Astrocyte of the hippocampus (primary cell): ENCODE measurements around the gene LDLRAP1.

Source experiments
- DNase-seq: peaks from one replicate; pipeline ENCODE4 v3.0.0; 2011; ENCODE audit warnings: low read depth, low spot score

LDLRAP1 gene

GRCh38 chr1:25543005-25543424 is 391 bp upstream of the LDLRAP1 start:
- DNase-seq: no peak

GRCh38 chr1:25544243-25544764 is 898 bp downstream of the LDLRAP1 start:
- no peak for DNase-seq

DNA sequence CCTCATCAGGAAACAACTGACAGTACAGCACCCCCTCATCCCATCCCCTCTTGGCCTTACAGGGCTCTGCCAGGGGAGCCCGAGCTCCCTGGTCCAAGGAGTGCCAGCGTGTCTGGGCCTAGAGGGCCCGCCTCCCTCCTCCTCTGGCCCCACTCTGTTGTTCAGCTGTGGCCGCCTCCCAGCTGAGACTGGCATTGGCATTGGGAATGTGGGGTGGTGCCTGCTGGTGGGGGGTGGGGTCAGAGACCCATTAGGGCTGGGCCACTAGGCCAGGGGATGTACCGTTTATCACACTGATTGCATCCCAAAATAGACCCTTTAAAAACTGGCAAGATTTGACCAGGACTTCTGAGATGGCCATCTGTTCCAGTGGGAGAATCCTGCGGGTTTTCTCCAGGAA is 1.4 kb downstream of the LDLRAP1 start:
- peak; percentile 49 for DNase-seq

GRCh38 chr1:25545767-25546166 is 2.4 kb downstream of the LDLRAP1 start:
- DNase-seq: no peak

GRCh38 chr1:25546193-25546592 is 2.8 kb downstream of the LDLRAP1 start:
- no peak for DNase-seq

DNA sequence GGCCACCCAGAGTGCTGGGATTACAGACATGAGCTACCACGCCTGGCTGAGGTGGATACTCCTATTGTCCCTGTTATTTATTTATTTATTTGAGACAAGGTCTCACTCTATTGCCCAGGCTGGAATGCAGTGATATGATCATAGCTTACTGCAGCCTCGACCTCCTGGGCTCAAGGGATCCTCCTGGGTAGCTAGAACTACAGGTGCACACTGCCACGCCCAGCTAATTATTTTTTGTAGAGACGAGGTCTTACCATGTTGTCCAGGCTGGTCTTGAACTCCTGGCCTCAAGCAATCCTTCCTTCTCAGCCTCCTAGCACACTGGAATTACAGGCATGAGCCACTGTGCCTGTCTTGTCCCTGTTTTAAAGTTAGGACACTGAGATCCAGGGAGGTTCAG is 5.2 kb downstream of the LDLRAP1 start:
- DNase-seq: no peak

GRCh38 chr1:25549273-25550154 is 6.1 kb downstream of the LDLRAP1 start:
- DNase-seq: peak; percentile 48

DNA sequence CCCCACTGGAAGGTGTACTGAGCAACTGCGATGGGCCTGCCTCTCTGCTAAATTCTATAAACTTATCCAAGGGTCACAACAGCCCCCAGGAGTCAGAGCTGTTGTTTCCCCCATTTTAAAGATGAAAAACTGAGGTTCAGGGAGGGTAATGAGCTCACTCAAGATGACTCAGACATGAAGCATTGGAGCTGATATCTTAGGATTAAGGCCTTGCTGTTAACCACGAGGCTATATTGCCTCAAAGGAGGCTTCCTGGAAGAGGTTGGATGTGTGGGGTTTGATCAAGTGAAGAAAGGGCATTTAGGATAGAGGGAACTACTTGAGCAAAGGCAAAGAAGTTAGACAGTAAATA is 6.7 kb downstream of the LDLRAP1 start:
- DNase-seq: no peak

DNA sequence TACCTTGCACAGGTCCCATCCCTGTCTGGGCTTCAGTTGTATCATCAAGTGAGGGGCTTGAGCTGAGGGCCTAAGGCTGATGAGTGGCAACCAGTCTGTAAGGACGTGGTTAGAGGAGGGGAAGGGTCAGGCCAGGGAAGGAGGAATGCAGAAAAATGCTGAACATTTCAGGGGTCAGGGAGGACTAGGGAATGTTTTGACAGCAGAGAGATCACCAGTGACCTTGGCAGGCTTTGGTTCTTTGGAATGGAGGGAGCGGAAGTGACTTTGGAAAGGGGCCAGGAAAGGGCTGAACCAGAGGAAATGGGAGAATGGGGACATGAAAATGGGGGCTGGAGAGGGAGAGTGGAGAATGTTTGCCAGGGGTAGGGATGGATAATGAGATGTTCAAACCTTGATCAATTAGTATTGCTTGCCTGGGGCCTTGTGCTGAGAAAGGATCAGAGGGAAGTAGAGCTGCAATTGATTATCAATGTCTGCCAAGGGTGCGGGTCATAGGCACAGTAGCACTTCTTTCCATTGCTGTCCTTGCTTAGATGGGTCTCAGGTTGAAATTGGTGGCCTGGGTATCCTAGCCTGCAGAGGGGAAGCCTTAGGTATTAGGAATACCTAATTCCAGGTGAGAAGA is 7.4 kb downstream of the LDLRAP1 start:
- DNase-seq: no peak

DNA sequence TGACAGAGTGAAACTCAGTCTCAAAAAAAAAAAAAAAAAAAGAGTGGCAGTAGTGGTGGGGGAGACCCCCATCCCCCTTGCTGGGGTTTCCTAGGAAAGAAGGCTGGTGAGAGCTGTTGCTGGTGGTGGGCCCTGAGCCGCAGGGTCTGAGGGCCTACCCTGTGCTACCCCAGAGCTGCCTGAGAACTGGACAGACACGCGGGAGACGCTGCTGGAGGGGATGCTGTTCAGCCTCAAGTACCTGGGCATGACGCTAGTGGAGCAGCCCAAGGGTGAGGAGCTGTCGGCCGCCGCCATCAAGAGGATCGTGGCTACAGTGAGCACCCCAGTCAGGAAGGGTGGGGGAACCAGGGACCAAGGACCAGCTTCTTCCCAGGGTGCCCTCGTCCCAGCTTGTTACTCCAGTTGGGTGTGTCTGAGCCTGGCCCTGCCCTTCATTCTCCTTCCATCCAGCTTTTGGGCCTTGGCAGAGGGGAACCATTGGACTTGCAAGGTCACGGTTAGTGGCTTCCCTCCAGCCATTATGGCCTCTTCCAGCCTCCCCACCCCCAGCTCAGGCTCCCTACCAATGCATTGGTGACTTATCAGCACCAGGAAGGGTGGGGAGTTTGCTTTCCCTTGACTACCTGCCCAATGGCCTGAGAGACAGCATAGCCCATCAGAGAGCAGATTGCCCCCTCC is 10.5 kb downstream of the LDLRAP1 start:
- no peak for DNase-seq

- DNase-seq: no peak
Measured at GRCh38 chr1:25554430-25554780, 11.0 kb downstream of the LDLRAP1 start.

DNA sequence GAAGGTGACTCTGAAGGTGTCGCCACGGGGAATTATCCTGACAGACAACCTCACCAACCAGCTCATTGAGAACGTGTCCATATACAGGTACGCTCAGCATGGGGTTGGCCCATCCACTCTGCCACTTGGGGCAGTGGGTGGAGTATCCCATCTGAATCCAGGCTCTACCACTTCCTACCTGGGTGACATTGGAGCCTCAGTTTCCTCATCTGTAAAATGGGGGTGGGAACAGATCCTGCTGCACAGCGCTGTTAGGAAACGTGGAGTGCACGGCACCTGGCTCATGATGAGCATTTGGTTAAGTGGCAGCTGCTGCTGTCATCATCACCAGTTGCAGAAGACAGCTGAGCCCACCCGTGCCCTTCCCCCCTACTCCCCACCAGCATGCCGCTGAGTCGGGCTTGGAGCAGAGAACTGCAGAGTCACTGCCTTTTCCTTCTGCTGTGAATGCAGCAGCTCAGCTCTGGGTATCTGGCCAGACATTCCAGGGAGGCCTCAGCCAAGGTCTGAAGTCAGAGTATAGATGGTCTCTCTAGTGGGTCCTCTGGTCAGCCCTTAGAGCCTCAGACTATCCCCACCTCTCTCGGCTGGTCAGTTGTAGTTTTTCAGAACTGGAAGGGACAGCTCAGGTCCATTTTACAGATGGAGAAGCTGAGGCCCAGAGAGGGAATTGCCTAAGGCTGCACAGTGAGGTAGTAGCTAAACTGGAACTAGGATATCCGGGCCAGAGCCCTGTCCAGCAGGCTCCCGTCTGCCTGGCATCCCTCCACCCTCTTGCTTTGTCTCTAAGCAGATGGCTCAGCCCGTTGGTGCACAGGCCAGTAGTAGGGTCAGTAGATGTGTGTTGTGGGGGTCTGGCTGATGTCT is 11.7 kb downstream of the LDLRAP1 start:
- no peak for DNase-seq

DNA sequence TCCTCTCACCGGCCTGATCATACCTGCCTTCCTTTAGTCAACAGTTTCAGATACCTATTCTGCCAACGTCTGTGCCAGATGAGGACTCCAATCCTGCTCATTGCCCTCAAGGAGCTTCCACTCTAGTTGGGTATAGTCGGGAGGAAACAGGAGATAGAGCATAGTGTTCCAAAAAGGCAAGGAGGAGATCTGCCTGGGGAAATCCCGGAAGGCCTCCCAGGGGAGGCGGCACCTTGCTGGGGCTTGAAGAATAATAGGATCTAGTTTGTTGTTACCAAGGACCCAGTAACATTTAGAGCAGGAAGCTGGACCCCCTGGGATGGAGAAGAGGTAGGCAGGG is 12.3 kb downstream of the LDLRAP1 start:
- DNase-seq: no peak

GRCh38 chr1:25556132-25556670 is 12.8 kb downstream of the LDLRAP1 start:
- DNase-seq: no peak

- peak; percentile 62 for DNase-seq
Measured at GRCh38 chr1:25556791-25557476, 13.5 kb downstream of the LDLRAP1 start.

- DNase-seq: no peak
Measured at GRCh38 chr1:25557543-25557942, 14.1 kb downstream of the LDLRAP1 start.

GRCh38 chr1:25559031-25559430 is 15.6 kb downstream of the LDLRAP1 start:
- DNase-seq: no peak

- no peak for DNase-seq
Measured at GRCh38 chr1:25560001-25560400, 16.6 kb downstream of the LDLRAP1 start.

DNA sequence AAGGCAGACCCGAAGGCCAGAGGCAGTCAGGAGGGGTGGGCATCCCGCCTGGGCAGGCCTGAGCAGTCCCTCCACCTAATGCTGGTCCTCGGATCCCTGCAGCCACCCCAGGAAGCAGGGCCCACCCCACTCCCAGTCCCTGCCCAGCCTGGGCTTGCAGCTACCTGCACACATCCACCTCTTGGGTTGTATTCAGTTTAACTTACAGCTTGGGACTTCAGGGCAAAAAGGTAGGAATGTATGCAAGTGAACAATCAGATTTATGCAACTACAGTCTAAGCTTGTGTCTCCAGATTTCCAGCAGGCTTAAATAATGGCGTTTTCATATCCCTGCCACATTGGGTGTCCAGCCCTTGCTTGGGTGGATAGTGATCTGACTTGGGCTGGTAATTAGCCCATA is 17.4 kb downstream of the LDLRAP1 start:
- no peak for DNase-seq

DNA sequence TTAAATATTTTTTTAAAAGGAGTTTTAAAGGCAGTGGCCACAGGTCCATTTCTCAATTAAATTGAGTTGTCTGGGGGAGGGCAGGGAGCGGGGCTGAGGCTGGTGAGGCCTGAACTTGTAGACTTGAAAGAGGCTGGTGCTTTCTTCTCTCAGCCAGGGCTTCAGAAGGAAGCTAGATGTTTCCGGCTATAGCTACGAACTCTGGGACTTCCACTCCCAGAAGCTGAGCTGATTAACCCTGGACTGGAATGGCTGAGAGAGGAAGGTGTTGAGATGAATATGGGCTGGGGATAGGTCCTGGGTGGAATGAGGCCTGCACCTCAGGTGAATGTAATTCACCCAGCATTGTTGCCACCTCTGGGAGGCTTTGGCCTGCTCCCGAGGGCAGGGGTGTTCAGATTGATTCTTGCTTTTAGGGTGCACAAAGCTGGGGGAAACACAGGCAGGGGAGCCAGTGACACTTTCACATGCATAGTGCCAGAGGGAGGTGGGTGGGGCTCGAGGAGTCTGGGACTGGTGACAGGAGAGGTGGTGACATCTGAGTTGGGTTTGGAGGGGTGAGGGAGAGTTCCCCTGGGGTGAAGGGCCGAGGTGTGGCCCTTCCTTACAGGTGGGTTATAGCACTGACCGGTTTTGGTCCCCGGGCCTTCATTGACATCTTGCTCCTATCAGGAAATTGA is 18.2 kb downstream of the LDLRAP1 start:
- DNase-seq: no peak
